ENCODE measurements around the gene TRIM62.
A peak's percentile ranks its signal among the peaks of the same experiment; 100 is the strongest.
"Not testable (repeated sequence)": the region's sequence is repeated elsewhere in the genome, so short reads cannot be mapped to it uniquely, and the experiment has no call there.

The TRIM62 gene

GRCh38 chr1:33126411-33127000 lies 55.3 kb downstream of the TRIM62 start:
- no peak overlapping the region for H3K27ac ChIP-seq (ENCODE audit: low read depth, low read length)

GRCh38 chr1:33124647-33125046 lies 57.2 kb downstream of the TRIM62 start:
- H2AFZ ChIP-seq (ENCODE audit: low read depth, low read length, severe bottlenecking); H3K79me2 ChIP-seq (ENCODE audit: insufficient read depth, low read length); H3K9ac ChIP-seq (ENCODE audit: low read length); H3K9me2 ChIP-seq (replicated peaks; ENCODE audit: insufficient read depth, low read length); H3K27me3 ChIP-seq (ENCODE audit: low read length); H4K20me1 ChIP-seq (ENCODE audit: low read depth, low read length); H3K36me3 ChIP-seq (ENCODE audit: low read length); H3K4me2 ChIP-seq (ENCODE audit: low read depth, low read length, poor library complexity, severe bottlenecking); H3K27ac ChIP-seq (ENCODE audit: low read depth, low read length); H3K9me3 ChIP-seq (ENCODE audit: insufficient read depth, low read length); H3F3A ChIP-seq (ENCODE audit: insufficient read depth); H3K4me3 ChIP-seq (ENCODE audit: insufficient read depth, low read length, poor library complexity, severe bottlenecking): not testable (repeated sequence)

More at GRCh38 chr1:33126411-33127000, 55.3 kb downstream of the TRIM62 start:
- H3K4me2 ChIP-seq (ENCODE audit: low read depth, low read length, poor library complexity, severe bottlenecking), result peak overlapping the region; percentile 53
- H3K27me3 ChIP-seq (ENCODE audit: low read length), result no peaks in the 10 kb centered on the region
- H3K9ac ChIP-seq (ENCODE audit: low read length), result peak overlapping the region; percentile 47
- H3K9me3 ChIP-seq (ENCODE audit: insufficient read depth, low read length), result no peaks in the 10 kb centered on the region
- H4K20me1 ChIP-seq (ENCODE audit: low read depth, low read length), result no peaks in the 10 kb centered on the region
- peaks cover 8% of the 10 kb centered on the region; the same call in 1 of the 2 replicates for H3F3A ChIP-seq (ENCODE audit: insufficient read depth)
- H3K9me2 ChIP-seq (replicated peaks; ENCODE audit: insufficient read depth, low read length), result no peaks in the 10 kb centered on the region
- TF ChIP-seq CTCF (IDR thresholded peaks at IDR 0.05; ENCODE audit: insufficient read depth, low read length, poor library complexity, severe bottlenecking) (no peak), EZH2phosphoT487 (conservative IDR thresholded peaks at IDR 0.05; ENCODE audit: low read length) (no peak)
- peak overlapping the region; percentile 81 for H2AFZ ChIP-seq (ENCODE audit: low read depth, low read length, severe bottlenecking)
- peak overlapping the region; percentile 52 for H3K4me3 ChIP-seq (ENCODE audit: insufficient read depth, low read length, poor library complexity, severe bottlenecking)
- H3K36me3 ChIP-seq (ENCODE audit: low read length), result no peaks in the 10 kb centered on the region
- H3K79me2 ChIP-seq (ENCODE audit: insufficient read depth, low read length), result no peaks in the 10 kb centered on the region

- Histone ChIP-seq H4K20me1 (ENCODE audit: low read depth, low read length) (no peaks in the 10 kb centered on the region), H3F3A (ENCODE audit: insufficient read depth) (peaks cover 8% of the 10 kb centered on the region; the same call in 1 of the 2 replicates), H3K4me3 (ENCODE audit: insufficient read depth, low read length, poor library complexity, severe bottlenecking) (no peak overlapping the region), H3K27ac (ENCODE audit: low read depth, low read length) (no peak overlapping the region), H3K36me3 (ENCODE audit: low read length) (no peaks in the 10 kb centered on the region), H3K9me3 (ENCODE audit: insufficient read depth, low read length) (no peaks in the 10 kb centered on the region), H3K9me2 (replicated peaks; ENCODE audit: insufficient read depth, low read length) (no peaks in the 10 kb centered on the region), H3K79me2 (ENCODE audit: insufficient read depth, low read length) (no peaks in the 10 kb centered on the region), H2AFZ (ENCODE audit: low read depth, low read length, severe bottlenecking) (no peak overlapping the region), H3K4me2 (ENCODE audit: low read depth, low read length, poor library complexity, severe bottlenecking) (no peak overlapping the region), H3K9ac (ENCODE audit: low read length) (no peak overlapping the region), H3K27me3 (ENCODE audit: low read length) (no peaks in the 10 kb centered on the region)
- TF ChIP-seq CTCF (IDR thresholded peaks at IDR 0.05; ENCODE audit: insufficient read depth, low read length, poor library complexity, severe bottlenecking), result no peak
- TF ChIP-seq EZH2phosphoT487 (conservative IDR thresholded peaks at IDR 0.05; ENCODE audit: low read length), result no peak
Measured at GRCh38 chr1:33123266-33123665, 58.6 kb downstream of the TRIM62 start.

GRCh38 chr1:33122483-33123178 lies 59.2 kb downstream of the TRIM62 start:
- no peaks in the 10 kb centered on the region for H4K20me1 ChIP-seq (ENCODE audit: low read depth, low read length)
- no peaks in the 10 kb centered on the region for H3K36me3 ChIP-seq (ENCODE audit: low read length)
- H3F3A ChIP-seq (ENCODE audit: insufficient read depth), result peaks cover 8% of the 10 kb centered on the region; the same call in 1 of the 2 replicates
- no peak overlapping the region for H3K4me2 ChIP-seq (ENCODE audit: low read depth, low read length, poor library complexity, severe bottlenecking)
- TF ChIP-seq CTCF (IDR thresholded peaks at IDR 0.05; ENCODE audit: insufficient read depth, low read length, poor library complexity, severe bottlenecking) (no peak), EZH2phosphoT487 (conservative IDR thresholded peaks at IDR 0.05; ENCODE audit: low read length) (no peak)
- H3K9me3 ChIP-seq (ENCODE audit: insufficient read depth, low read length), result no peaks in the 10 kb centered on the region
- no peak overlapping the region for H3K27ac ChIP-seq (ENCODE audit: low read depth, low read length)
- H3K79me2 ChIP-seq (ENCODE audit: insufficient read depth, low read length), result no peaks in the 10 kb centered on the region
- H2AFZ ChIP-seq (ENCODE audit: low read depth, low read length, severe bottlenecking), result no peak overlapping the region
- no peaks in the 10 kb centered on the region for H3K9me2 ChIP-seq (replicated peaks; ENCODE audit: insufficient read depth, low read length)
- H3K27me3 ChIP-seq (ENCODE audit: low read length), result no peaks in the 10 kb centered on the region
- no peak overlapping the region for H3K9ac ChIP-seq (ENCODE audit: low read length)
- no peak overlapping the region for H3K4me3 ChIP-seq (ENCODE audit: insufficient read depth, low read length, poor library complexity, severe bottlenecking)
